HG02973 (cell line): Measurements from ENCODE around the gene ZNF423.

Experiments
- ATAC-seq: cut with Tn5 transposase; IDR thresholded peaks from one replicate; pipeline ENCODE4 v1.9.1; 2021; ENCODE audit warnings: moderate library complexity; ENCODE audit not compliant: unreplicated experiment

Gene ZNF423

GRCh38 chr16:49488336-49488735, 367.6 kb downstream of the ZNF423 start:
- ATAC-seq: no peak

GRCh38 chr16:49487746-49488145, 368.2 kb downstream of the ZNF423 start:
- ATAC-seq: no peak

- no peak for ATAC-seq
Measured at GRCh38 chr16:49486400-49486799, 369.5 kb downstream of the ZNF423 start.

- no peak for ATAC-seq
Measured at GRCh38 chr16:49485663-49486062, 370.2 kb downstream of the ZNF423 start.

- ATAC-seq: no peak
Measured at GRCh38 chr16:49484936-49485335, 371.0 kb downstream of the ZNF423 start.

- no peak for ATAC-seq
Measured at GRCh38 chr16:49484451-49484849, 371.5 kb downstream of the ZNF423 start.

GRCh38 chr16:49483651-49484450, 372.1 kb downstream of the ZNF423 start:
- no peak for ATAC-seq

GRCh38 chr16:49483251-49483650, 372.7 kb downstream of the ZNF423 start:
- no peak for ATAC-seq

- ATAC-seq: no peak
Measured at GRCh38 chr16:49482690-49483089, 373.2 kb downstream of the ZNF423 start.

GRCh38 chr16:49478616-49479015, 377.3 kb downstream of the ZNF423 start:
- ATAC-seq: no peak

GRCh38 chr16:49478107-49478506, 377.8 kb downstream of the ZNF423 start:
- ATAC-seq: no peak

GRCh38 chr16:49477250-49477895, 378.5 kb downstream of the ZNF423 start:
- ATAC-seq: no peak

GRCh38 chr16:49474741-49475140, 381.2 kb downstream of the ZNF423 start:
- no peak for ATAC-seq

- no peak for ATAC-seq
Measured at GRCh38 chr16:49473773-49474172, 382.1 kb downstream of the ZNF423 start.

- no peak for ATAC-seq
Measured at GRCh38 chr16:49473131-49473530, 382.8 kb downstream of the ZNF423 start.

- no peak for ATAC-seq
Measured at GRCh38 chr16:49472598-49472997, 383.3 kb downstream of the ZNF423 start.

GRCh38 chr16:49471038-49471727, 384.7 kb downstream of the ZNF423 start:
- ATAC-seq: no peak

- ATAC-seq: no peak
Measured at GRCh38 chr16:49470513-49470991, 385.4 kb downstream of the ZNF423 start.

- no peak for ATAC-seq
Measured at GRCh38 chr16:49469930-49470451, 385.9 kb downstream of the ZNF423 start.

GRCh38 chr16:49469311-49469670, 386.6 kb downstream of the ZNF423 start:
- no peak for ATAC-seq

- no peak for ATAC-seq
Measured at GRCh38 chr16:49468611-49469310, 387.2 kb downstream of the ZNF423 start.
